Astrocyte of the hippocampus (primary cell): ENCODE measurements around the gene ZDHHC8.

Source experiments
- DNase-seq: peaks from one replicate; pipeline ENCODE4 v3.0.0; 2011; ENCODE audit warnings: low read depth, low spot score

ZDHHC8 gene, protein sequence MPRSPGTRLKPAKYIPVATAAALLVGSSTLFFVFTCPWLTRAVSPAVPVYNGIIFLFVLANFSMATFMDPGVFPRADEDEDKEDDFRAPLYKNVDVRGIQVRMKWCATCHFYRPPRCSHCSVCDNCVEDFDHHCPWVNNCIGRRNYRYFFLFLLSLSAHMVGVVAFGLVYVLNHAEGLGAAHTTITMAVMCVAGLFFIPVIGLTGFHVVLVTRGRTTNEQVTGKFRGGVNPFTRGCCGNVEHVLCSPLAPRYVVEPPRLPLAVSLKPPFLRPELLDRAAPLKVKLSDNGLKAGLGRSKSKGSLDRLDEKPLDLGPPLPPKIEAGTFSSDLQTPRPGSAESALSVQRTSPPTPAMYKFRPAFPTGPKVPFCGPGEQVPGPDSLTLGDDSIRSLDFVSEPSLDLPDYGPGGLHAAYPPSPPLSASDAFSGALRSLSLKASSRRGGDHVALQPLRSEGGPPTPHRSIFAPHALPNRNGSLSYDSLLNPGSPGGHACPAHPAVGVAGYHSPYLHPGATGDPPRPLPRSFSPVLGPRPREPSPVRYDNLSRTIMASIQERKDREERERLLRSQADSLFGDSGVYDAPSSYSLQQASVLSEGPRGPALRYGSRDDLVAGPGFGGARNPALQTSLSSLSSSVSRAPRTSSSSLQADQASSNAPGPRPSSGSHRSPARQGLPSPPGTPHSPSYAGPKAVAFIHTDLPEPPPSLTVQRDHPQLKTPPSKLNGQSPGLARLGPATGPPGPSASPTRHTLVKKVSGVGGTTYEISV

DNA sequence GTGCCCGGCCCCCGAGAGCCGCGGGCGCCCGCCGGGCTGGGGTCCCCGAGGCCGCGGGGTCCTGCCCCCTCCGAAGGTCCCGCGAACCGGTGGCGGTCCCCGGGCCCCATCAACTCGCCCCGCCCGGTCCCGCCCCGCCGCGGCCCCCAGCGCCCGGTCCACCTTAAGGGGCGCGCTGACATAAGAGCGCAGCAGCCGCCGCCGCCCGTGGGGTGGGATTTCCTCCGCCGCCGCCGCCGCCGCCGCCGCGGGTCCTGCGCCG lies at the start of gene ZDHHC8:
Gene ZDHHC8 (plus strand): TSS at position 208 of the 262 bp plus-strand sequence. CDS start 144 bp downstream, outside the sequence.
- no peak for DNase-seq

DNA sequence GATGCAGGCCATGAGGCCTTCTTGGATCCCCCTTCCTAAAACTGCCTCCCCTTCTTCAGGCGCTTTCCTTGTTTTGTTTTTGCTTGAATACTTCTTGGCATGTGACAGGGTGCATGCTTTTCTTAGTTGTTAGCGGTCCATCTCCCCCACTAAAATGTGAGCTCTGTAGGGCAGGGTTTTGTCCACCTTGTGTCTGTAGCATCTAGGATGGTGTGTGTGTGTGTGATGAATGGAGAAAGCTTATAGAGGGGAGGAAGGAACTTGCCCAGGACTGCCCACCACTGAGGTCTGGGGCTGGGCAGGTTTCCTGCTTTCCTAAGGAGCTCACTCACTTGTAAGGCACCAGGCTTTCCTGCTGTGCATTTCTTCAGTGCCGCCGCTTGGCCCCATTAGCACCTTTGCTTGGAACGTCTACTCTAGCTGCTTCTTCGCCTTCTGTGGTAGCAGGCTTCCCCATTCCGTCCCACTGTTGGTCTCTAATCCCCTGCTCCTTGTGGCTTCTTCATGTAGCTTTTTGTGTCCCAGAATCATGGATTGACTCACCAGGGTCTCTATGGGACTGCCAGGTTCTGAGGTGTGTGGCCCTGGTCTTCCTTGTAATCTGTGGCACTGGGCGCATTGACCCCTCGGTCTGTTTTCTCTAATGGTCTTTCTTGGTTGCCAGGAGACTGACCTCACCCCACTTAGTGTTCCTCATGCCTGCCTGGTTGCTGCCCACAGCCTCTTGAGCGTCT lies 48.3 kb upstream of the ZDHHC8 start:
- no peak for DNase-seq

DNA sequence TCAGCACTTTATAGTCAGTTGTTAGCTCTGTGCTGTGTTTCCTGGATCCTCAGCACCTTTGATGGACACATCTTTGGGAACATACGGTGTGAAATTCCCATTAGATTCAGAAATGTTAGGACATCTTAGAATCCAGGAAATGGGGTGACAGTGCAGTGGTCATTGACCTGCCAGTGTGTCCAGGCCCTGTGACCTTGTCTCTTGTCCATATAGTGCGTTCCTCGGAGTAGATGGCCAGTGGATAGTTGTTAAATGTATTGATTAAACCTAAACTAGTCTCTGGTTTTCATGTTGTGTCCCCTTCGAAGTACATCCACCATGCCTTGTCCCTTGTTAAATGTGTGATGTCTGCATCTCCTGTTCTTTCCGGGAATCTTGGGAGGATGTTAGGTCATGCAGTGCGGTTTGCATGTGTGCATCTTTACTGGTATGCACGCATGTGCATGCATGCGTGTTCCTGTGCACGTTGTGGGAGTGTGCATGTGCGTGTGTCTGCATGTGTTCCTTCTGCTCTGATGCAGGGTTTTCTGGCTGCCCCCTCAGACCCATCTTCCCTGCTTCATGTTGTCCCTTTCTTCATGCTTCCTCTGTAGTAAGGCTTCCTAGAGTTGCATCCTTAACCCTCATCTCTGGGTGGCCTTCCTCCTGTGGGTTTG lies 47.6 kb upstream of the ZDHHC8 start:
- DNase-seq = no peak

DNA sequence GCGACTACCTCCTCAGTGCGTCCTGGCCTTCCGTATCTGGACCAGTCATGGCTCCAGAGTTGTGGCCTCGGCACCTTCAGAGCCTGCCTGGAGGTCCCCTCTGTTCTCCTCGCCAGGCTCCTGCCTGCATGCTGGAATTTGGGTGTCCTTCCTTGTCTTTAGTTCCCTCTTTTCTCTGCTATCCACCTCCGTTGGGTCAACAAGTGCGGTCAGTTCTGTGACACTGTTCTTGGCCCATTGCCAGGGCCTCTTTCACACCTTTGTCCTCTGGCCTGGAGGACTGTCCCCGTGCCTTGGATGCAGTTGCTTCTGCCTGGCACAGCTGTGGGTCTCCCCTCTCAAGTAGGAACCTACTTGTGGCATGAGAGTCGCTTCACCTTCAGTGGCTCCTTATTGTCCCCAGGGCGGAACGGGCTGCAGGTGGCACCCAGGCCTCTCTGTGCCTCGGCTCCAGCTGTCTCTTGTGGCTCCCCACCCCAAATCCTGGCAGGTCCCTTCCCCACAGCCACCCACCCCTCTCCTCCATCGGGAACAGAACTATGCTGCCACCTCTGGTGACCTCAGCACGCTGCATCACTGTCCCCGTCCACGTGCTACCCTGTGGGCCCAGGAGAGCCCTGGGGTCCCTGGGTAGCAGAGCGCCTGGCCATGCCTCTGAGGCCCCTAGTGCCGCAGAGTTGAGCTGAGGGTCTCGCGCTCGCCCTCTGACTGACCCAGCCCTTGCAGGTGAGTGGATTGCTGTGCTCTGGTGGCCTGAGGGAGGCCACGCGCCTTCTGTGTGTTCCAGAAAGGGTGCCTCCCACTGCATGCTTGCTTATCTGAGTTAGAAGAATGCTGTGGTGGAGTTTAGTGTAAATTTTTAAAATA lies 46.8 kb upstream of the ZDHHC8 start:
- DNase-seq = peak; percentile 26

DNA sequence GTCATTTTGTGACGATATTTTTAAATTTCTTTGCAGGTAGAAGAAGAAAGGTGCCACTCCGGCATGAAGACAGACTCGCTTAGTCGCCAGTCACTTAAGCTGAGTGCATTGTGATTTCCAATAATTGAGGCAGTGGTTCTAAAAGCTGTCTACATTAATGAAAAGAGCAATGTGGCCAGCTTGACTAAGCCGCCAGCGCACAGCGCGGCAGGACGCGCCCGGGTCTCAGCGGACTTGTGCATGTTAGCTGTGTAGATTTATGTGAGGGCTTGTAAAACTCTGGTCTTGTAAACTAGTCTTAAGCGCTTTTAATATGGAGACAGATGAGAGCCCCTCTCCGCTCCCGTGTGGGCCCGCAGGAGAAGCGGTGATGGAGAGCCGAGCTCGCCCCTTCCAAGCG lies 46.0 kb upstream of the ZDHHC8 start:
- no peak for DNase-seq

DNA sequence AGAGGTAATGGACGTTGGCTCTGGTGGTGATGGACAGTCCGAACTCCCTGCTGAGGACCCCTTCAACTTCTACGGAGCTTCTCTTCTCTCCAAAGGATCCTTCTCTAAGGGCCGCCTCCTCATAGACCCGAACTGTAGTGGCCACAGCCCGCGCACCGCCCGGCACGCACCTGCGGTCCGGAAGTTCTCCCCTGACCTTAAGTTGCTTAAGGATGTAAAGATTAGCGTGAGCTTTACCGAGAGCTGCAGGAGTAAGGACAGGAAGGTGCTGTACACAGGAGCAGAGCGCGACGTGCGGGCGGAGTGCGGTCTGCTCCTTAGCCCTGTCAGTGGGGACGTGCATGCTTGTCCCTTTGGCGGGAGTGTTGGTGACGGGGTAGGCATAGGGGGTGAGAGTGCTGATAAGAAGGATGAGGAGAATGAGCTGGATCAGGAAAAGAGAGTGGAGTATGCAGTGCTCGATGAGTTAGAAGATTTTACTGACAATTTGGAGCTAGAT lies 45.5 kb upstream of the ZDHHC8 start:
- DNase-seq = no peak

DNA sequence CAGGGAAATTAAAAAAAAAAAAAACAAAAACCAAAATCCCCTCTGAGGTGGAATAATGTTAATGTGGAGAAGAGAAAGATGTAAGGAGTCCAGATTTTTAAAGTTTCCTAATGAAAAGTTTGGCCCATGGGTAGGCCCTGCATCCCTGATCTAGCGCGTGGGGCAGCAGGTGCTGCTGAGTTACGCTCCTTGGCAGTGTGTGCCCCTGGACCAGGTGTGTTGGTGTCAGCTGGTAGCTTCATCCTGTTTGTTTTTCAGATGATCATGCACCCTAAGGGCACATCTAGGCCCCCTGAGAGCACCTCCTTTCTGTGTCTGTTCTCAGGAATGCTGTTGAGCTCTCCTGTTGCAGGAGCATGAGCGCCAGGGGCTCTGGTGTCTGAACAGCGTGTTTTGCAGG lies 44.8 kb upstream of the ZDHHC8 start:
- DNase-seq = no peak

DNA sequence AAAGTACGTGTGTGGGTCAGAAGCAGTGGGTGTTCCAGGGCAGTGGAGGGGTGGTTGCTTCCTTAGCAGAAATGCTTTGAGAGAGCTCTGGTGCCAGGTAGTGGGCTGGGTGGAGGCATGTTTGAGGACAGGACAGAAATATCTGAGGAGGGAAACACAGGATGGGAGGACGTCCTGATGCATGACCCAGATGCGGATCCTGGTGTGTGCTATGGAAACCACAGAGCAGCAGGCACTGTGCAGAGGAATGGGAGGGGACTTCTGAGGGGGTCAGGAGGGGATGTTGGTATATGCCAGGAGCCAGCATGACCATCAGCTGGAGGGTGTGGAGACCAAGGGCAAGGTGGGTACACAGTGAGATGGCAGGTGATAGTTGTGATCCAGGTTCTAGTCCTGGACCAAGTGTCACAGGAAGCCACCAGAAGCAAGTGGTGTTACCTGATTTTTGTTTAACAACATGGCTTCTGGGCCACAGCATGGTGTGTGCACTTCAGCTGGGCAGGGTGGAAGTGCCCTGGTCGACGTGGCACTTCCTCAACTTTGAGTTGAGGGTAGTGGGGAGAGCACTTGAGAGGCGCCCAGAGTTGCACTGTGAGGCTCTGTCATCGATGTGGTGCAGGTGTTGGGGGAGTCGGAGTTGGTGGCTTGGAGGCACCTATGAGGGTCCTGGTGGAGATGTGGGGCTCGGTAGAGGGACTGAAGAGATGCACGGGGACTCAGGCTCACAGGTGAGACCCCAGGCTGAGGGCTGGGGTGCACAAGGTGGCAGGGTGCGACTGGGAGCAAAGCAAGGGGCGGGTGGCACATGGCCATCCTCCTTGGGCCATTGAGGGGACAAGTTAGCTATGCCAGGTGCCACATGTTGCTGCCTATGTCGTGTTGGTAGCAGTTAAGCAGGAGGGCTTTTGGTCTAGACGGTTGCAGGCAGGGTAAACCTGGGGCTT lies 44.0 kb upstream of the ZDHHC8 start:
- no peak for DNase-seq

DNA sequence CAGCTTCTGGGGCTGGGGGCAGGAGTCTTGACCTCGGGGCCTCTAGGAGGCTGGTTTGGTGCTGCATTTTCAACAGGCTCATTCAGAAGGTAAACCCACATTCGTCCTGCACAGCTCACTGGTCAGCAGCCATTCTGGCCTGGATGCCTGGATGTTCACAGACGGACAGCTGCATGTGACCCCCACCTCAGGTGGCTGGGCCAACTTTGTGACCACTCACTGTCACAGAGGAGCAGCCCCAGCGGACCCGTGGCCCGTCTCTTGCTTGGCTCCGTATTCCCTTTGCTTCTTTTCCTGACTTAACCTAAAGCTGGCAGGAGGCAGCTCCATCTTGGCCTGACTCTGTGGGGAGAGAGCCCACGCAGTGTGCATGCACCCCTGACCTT lies 43.3 kb upstream of the ZDHHC8 start:
- DNase-seq = no peak

DNA sequence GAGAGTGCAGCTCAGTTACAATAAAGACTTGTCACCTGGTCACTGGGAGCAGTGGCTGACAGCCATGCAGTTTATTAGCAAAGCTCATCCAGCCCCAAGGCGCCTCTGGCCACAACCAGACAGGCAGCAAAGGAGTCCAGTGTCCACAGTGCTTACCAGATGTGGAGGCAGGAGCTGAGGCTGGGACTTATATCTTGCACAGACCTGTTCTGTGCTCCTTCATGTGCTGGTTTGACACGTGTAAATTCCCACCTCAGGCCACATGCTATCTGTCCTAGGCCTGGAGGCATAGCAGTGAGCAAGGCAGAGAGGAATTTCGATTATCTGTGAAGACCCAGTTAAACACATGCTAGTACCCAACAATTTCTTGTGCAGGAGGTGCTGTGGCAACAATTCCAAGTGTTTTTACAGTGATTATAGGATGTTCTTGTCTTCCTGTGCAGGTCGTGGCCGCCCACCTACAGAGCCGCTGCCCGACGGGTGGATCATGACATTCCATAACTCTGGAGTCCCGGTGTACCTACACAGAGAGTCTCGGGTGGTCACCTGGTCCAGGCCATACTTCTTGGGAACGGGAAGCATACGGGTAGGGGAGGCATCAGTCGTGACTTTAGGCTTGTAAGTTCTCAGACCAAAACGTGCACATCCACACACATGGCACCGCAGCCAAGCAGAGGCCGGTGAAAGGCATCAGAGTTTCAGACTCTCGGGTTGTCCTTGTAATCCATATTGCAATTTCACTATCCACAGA lies 42.2 kb upstream of the ZDHHC8 start:
- DNase-seq = no peak

DNA sequence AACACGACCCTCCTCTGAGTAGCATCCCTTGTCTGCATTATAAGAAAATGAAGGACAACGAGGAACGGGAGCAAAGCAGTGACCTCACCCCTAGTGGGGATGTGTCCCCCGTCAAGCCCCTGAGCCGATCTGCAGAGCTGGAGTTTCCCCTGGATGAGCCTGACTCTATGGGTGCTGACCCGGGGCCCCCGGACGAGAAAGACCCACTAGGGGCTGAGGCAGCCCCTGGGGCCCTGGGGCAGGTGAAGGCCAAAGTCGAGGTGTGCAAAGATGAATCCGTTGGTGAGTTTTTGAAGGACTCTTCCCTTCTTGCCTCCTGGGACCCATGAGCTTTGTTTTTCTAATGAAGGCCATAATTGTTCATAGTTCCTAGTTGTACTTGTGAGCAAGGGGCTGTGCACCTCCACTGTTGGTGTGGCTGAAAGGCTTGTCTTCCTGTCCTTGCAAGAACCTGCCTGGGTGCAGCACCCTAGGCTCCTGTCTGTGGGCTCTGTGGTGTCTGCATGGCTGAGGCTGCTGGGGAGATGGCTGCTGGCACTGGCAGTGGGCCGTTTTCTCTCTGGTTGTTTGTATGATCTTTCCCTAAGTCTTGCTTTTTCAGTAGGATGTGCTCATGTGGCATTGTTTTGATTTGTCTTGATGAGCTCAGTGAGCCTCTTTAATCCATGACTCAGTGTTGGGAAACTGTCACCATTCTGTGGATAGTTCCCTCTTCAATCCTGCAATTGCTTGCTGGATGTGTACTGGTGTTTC lies 41.5 kb upstream of the ZDHHC8 start:
- no peak for DNase-seq

DNA sequence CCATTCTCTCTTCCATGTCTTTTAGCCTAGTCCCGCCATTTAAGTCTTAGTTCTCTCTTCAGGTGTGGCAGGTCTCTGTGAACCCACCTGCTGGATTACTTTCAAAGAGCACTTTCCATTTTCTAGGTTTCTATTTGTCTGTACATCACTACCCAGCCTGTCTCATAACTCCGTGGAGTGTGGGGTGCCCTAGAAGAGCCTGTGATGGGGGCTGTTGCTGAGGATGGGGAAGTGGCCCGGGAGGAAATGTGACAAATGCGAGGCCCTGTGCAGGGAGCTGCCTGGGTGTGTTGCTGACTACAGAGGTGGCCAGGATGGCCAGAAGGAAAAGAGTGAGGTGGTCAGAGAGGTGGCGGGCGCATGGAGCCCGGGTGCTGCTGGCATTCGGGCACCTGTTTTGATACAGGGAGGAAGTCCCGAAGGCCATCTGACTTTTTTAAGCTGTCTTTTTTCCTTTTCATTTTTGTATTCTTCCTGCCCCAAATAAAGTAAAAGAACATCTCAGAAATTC lies 40.8 kb upstream of the ZDHHC8 start:
- no peak for DNase-seq

DNA sequence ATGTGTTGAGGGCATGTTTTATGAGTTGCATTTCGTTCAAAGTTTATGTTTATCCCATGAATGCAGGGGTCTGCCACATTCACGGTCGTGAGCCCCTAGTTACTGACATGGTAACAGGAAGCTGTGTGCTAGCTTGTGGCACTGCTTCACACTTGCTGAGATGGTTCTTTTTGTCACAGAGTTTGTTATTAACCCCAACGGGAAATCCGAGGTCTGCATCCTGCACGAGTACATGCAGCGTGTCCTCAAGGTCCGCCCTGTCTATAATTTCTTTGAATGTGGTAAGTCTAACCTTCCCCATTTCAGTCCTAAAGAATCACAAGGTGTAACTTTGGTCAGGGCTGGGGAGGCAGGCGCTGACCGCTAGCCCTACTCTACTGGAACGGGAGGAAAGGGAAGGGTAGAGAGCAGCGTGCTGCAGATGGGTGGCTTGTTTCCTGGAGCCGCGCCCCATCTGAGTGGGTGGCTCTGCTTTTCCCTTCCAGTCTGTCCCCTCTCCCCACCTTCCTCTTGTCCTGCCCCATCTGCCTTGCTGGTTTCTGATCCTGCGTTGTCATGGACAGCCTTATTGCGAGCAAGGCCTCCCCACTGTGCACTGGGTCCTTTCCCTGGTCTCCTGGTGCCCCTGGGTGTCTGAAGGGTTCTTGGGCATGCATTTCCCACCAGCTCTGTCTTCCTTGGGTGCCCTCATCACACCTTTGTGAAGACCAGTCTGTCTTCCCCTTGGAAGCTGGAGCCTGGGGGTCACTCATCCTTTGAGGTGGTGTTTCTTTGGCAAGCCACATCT lies 39.7 kb upstream of the ZDHHC8 start:
- no peak for DNase-seq

DNA sequence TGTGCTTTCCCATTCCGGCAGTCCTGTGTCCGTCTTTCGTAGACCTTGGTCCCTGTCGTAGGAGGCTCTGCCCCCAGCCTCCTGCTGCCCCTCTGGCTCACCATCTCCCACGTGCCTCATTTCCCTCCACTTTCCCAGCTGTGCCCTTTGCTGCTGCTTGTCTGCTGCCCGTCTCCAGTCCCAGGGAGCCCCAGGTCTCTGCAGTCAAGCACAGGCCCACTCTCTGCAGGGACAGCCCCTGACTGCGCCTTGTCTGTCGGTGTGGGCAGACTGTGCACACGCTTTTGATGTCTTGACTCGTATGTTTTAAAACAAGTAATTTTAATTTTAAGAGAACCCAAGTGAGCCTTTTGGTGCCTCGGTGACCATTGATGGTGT lies 39.1 kb upstream of the ZDHHC8 start:
- no peak for DNase-seq

DNA sequence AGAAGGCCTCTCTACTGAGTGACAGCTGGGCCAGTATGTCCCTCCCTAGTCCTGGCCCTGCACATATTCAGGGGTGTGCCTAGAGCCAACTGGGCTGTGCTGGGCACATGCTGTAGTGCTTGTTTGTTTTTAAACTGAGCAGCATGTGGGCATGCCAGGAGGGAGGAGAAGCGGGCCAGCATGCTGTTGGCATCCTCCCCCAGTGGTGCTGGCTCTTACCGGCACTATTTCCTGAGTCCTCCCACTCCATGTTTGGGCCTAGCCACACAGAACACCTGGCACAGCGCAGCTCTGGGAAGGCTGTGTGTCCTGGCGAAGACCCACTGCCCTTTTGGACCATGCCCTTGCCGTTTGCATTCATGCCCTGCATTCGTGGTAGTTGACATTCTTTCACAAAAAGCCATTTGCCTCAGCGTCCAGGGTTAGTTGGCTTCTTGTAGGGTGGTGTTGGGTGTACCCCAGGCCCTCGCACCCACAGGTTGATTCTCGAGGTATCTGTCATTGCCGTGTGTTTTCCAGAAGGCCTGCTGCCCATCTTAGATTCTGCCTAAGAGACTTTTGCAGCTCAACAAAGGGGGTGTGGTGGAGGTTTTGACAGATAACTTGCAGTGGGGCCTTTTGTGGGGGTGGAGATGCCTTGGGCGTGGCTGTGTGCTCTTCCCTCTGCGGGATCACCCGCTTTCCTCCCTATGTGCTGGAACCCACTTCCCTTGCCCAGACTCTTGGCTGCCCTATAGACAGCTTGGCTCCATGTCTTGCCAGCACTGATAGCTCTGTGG lies 38.0 kb upstream of the ZDHHC8 start:
- no peak for DNase-seq

DNA sequence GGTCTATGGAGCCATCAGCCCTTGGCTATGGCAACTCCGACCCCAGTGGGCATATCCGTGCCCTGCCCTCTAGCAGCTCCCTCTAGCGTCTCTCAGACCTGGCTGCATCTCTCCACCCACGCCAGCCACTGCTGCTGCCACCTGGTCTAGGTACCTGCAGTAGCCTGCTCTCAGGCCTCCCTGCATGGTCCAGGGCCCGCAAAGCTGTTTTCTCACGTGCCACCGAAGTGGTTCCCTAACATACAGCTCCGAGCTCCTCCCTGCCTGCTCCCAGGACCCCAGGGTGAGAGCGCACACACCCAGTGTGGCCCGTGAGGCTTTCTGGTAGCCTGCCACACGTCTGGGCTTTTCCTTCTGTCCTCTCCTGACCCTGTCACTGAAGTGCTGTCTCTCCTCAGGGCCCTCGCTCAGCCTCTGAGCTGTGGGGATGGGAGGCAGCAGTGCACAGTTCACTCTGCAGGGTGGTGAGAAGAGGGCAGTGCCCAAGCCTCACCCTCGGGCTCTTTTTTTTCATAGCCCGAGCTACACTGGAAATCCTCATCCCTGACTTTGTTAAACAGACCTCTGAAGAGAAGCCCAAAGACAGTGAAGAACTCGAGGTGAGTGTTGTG lies 37.3 kb upstream of the ZDHHC8 start:
- DNase-seq = no peak
